Measurements from ENCODE around the gene EXOG. TPM values are rescaled to one million over a fixed set of nuclear protein-coding genes. Genes with fewer than 3 reads are reported as not detected.

The EXOG gene
- polyA plus RNA-seq, 3 donors = 1.6 to 5.4 (median 2.4) TPM

- Mint-ChIP-seq H3K27ac (peak overlapping the region in 5 of 7 donors; percentile 44 to 95 (median 64)), H3K4me1 (peaks cover 8% of the 10 kb centered on the region), H3K27me3 (ENCODE audit: low read depth in 3 of 3) (peaks cover 0 to 2% (median 1%) of the 10 kb centered on the region in 3 donors), H3K9me3 (no peaks in the 10 kb centered on the region), H3K36me3 (peaks cover 13 to 27% of the 10 kb centered on the region in 2 donors), H3K4me3 (peak overlapping the region; percentile 96)
- Histone ChIP-seq H3K27ac (ENCODE audit: low read depth in 1 of 2, low read length in 2 of 2) (no peak overlapping the region), H4K20me1 (ENCODE audit: insufficient read depth, low read length) (no peaks in the 10 kb centered on the region), H3K4me1 (ENCODE audit: control insufficient read depth in 1 of 2, insufficient read depth in 2 of 2, low read length in 2 of 2) (peaks cover 8 to 9% of the 10 kb centered on the region in 2 donors), H3K4me3 (replicated peaks in 1 of 3; ENCODE audit: low read depth in 2 of 3, low read length in 3 of 3) (peak overlapping the region; percentile 60 to 88 (median 86)), H3K9me3 (replicated peaks in 1 of 2; ENCODE audit: control insufficient read depth in 1 of 2, insufficient read depth in 1 of 2, low read length in 2 of 2) (no peaks in the 10 kb centered on the region), H3K36me3 (replicated peaks in 1 of 2; ENCODE audit: control insufficient read depth in 1 of 2, insufficient read depth in 2 of 2, low read length in 2 of 2) (peaks cover 0 to 28% of the 10 kb centered on the region in 2 donors), H3K4me2 (replicated peaks; ENCODE audit: extremely low read depth, low read length, poor library complexity, severe bottlenecking) (peak overlapping the region; percentile 88), H3K9ac (ENCODE audit: insufficient read depth, low read length, poor library complexity, severe bottlenecking) (no peak overlapping the region), H2AFZ (ENCODE audit: insufficient read depth, low read depth, low read length, poor library complexity, severe bottlenecking) (peak overlapping the region; percentile 98), H3K27me3 (ENCODE audit: control insufficient read depth in 2 of 2, insufficient read depth in 2 of 2, low read length in 2 of 2) (no peaks in the 10 kb centered on the region), H3K79me2 (ENCODE audit: insufficient read depth, low read length) (peaks cover 8% of the 10 kb centered on the region)
- DNase-seq = no peak
- intact Hi-C loops (cut with micrococcal nuclease) = no loop called here
- TF ChIP-seq, protein P1, sequence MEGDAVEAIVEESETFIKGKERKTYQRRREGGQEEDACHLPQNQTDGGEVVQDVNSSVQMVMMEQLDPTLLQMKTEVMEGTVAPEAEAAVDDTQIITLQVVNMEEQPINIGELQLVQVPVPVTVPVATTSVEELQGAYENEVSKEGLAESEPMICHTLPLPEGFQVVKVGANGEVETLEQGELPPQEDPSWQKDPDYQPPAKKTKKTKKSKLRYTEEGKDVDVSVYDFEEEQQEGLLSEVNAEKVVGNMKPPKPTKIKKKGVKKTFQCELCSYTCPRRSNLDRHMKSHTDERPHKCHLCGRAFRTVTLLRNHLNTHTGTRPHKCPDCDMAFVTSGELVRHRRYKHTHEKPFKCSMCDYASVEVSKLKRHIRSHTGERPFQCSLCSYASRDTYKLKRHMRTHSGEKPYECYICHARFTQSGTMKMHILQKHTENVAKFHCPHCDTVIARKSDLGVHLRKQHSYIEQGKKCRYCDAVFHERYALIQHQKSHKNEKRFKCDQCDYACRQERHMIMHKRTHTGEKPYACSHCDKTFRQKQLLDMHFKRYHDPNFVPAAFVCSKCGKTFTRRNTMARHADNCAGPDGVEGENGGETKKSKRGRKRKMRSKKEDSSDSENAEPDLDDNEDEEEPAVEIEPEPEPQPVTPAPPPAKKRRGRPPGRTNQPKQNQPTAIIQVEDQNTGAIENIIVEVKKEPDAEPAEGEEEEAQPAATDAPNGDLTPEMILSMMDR (IDR thresholded peaks at IDR 0.05) = no peak
- no CpG with 5 or more reads among the region's 4 CpGs for WGBS (ENCODE audit: insufficient coverage)
Observed at GRCh38 chr3:38497031-38497430, 891 bp downstream of the EXOG start.

DNA sequence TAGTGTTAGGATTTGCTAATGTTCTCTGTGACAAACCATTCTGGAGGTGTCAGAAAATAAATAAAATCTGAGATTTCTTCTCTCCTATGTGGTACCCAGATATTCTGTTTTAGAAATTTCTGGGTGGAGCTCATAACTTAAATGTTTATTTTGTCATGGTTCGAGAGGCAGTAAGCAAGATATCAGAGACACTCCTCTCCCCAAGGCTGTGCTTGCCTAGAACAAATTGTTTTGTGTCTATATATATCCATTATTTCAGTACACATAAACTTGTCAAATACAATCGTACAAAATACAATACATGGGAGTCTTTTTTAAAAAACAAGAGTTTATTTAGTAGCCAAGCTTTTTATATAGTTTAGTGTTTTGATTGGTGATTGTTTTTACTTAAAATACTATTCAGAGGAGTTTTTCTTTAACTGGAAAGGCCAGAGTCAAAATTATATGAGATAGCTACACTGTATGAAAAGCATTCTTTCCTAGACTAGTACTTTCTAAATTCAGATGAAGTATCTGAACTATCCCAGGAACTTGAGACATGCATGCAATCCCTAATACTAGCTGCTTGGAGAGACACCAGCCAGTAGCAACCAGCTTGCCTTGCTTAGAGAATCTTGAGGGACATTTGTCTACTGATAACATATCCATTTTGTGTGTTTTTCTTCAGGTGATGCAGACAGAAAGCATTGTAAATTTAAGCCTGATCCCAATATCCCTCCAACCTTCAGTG is 4.7 kb downstream of the EXOG start:
- H3K27me3 Mint-ChIP-seq (ENCODE audit: low read depth in 3 of 3) = no peaks in the 10 kb centered on the region
- H3K27me3 ChIP-seq (ENCODE audit: control insufficient read depth in 2 of 2, insufficient read depth in 2 of 2, low read length in 2 of 2) = no peaks in the 10 kb centered on the region
- no peak for DNase-seq
- no peaks in the 10 kb centered on the region for H3K9me3 ChIP-seq (replicated peaks in 1 of 2; ENCODE audit: control insufficient read depth in 1 of 2, insufficient read depth in 1 of 2, low read length in 2 of 2)
- no peak overlapping the region for H3K27ac ChIP-seq (ENCODE audit: low read depth in 1 of 2, low read length in 2 of 2)
- TF ChIP-seq, protein P1 (IDR thresholded peaks at IDR 0.05) = no peak
- H3K4me3 Mint-ChIP-seq = no peak overlapping the region
- peaks cover 8% of the 10 kb centered on the region for H3K79me2 ChIP-seq (ENCODE audit: insufficient read depth, low read length)
- no CpG with 5 or more reads among the region's 2 CpGs for WGBS (ENCODE audit: insufficient coverage)
- H3K36me3 ChIP-seq (replicated peaks in 1 of 2; ENCODE audit: control insufficient read depth in 1 of 2, insufficient read depth in 2 of 2, low read length in 2 of 2) = peaks cover 21 to 62% of the 10 kb centered on the region in 2 donors
- H2AFZ ChIP-seq (ENCODE audit: insufficient read depth, low read depth, low read length, poor library complexity, severe bottlenecking) = no peak overlapping the region
- no peak overlapping the region for H3K9ac ChIP-seq (ENCODE audit: insufficient read depth, low read length, poor library complexity, severe bottlenecking)
- intact Hi-C loops (cut with micrococcal nuclease) = no loop called here
- H3K4me1 Mint-ChIP-seq = peaks cover 8% of the 10 kb centered on the region
- no peak overlapping the region for H3K27ac Mint-ChIP-seq
- no peaks in the 10 kb centered on the region for H3K9me3 Mint-ChIP-seq
- no peaks in the 10 kb centered on the region for H4K20me1 ChIP-seq (ENCODE audit: insufficient read depth, low read length)
- H3K36me3 Mint-ChIP-seq = peaks cover 41 to 45% of the 10 kb centered on the region in 2 donors
- no peak overlapping the region for H3K4me2 ChIP-seq (replicated peaks; ENCODE audit: extremely low read depth, low read length, poor library complexity, severe bottlenecking)
- H3K4me3 ChIP-seq (replicated peaks in 1 of 3; ENCODE audit: low read depth in 2 of 3, low read length in 3 of 3) = no peak overlapping the region
- H3K4me1 ChIP-seq (ENCODE audit: control insufficient read depth in 1 of 2, insufficient read depth in 2 of 2, low read length in 2 of 2) = peaks cover 8 to 9% of the 10 kb centered on the region in 2 donors
